ENCODE results near the gene MAL.

Gene MAL

DNA sequence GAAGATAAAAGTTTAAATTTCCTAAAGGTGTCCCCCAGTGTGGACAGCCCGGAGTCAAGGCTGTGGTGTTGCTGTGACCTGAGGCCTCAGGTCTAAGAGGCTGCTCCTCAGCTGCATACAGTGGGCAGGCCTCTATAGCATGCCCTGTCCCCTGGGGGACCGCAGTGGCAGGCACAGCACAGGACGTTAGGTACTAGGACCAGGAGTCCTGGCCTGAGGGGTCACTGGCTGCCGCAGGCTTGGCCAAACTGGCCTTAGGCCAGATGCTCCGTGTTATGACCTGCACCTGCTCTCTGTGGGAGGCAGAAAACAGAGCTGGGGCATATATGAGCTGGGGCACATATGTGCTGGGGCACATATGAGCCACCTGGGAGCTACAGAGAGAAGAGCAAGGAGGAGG is 21.2 kb upstream of the MAL start:
- TF ChIP-seq, protein P1, sequence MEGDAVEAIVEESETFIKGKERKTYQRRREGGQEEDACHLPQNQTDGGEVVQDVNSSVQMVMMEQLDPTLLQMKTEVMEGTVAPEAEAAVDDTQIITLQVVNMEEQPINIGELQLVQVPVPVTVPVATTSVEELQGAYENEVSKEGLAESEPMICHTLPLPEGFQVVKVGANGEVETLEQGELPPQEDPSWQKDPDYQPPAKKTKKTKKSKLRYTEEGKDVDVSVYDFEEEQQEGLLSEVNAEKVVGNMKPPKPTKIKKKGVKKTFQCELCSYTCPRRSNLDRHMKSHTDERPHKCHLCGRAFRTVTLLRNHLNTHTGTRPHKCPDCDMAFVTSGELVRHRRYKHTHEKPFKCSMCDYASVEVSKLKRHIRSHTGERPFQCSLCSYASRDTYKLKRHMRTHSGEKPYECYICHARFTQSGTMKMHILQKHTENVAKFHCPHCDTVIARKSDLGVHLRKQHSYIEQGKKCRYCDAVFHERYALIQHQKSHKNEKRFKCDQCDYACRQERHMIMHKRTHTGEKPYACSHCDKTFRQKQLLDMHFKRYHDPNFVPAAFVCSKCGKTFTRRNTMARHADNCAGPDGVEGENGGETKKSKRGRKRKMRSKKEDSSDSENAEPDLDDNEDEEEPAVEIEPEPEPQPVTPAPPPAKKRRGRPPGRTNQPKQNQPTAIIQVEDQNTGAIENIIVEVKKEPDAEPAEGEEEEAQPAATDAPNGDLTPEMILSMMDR (IDR thresholded peaks at IDR 0.05; ENCODE audit: borderline replicate concordance, control extremely low read depth, extremely low read depth, insufficient read depth, missing control alignments), result no peak
- DNase-seq (ENCODE audit: low spot score), result no peak
- in situ Hi-C loops (cut with MboI; ENCODE audit: low sequenced_read_pairs, unreplicated experiment), result no loop called here

DNA sequence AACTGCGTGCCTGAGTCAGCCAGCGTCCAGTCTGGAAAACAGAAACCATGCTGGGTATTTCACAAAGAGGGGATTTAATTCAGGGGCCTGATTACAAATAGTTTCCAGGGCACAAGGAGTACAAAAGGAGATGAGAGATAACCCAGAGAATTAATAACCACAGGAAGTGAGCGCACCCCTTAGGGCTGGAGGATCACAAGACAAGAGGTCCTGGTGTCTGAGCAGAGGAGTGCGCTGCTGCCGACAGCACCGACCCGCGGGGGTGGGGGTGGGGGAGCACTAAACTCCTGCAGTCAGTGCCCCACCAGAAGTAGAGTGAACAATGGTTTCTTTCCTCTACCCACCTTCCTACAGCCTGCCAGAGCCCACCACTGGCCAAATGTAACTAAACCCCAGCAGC is 20.8 kb upstream of the MAL start:
- in situ Hi-C loops (cut with MboI; ENCODE audit: low sequenced_read_pairs, unreplicated experiment), result no loop called here
- no peak for DNase-seq (ENCODE audit: low spot score)
- TF ChIP-seq, protein P1 (IDR thresholded peaks at IDR 0.05; ENCODE audit: borderline replicate concordance, control extremely low read depth, extremely low read depth, insufficient read depth, missing control alignments), result no peak

DNA sequence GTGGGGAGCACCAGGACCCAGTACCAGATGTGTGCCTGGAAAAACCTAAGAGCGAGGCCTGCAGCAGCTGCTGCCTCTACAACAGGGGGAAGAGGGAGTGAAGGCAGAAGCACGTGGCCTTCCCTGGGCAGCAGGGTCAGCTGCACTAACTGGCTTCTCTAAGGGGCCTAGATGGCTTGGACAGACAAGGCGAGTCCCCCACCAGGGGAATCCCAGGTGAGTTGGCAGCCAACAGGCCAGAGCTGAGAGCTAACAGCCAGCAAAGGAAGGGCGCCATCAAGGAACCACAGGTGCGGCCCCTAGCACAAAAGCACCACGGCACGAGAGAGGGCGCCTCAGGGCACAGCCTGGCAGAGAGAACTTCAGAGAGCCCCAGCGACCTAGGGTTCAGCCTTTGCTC is 19.8 kb upstream of the MAL start:
- DNase-seq (ENCODE audit: low spot score), result no peak
- in situ Hi-C loops (cut with MboI; ENCODE audit: low sequenced_read_pairs, unreplicated experiment), result no loop called here
- TF ChIP-seq, protein P1 (IDR thresholded peaks at IDR 0.05; ENCODE audit: borderline replicate concordance, control extremely low read depth, extremely low read depth, insufficient read depth, missing control alignments), result no peak

DNA sequence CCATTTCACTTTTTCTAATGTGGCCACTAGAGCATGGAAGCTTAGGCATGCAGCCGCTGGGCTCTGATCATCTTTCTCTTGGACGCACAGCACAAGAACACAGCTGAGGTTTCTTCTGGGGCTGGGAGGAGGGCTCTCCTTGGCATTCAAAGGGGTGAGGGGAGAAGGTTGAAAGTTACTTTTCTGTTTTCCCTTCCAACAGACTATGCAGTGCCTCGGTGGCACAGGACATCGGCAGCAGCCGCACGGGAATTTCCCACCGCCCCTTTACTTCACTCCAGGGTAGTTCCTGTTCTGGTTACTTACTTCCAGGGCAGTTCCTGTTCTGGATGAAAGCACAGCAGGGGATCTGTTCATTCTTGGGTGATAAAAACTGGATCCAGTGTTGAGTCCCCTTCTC is 18.9 kb upstream of the MAL start:
- no peak for DNase-seq (ENCODE audit: low spot score)
- in situ Hi-C loops (cut with MboI; ENCODE audit: low sequenced_read_pairs, unreplicated experiment), result no loop called here
- TF ChIP-seq, protein P1 (IDR thresholded peaks at IDR 0.05; ENCODE audit: borderline replicate concordance, control extremely low read depth, extremely low read depth, insufficient read depth, missing control alignments), result no peak

- TF ChIP-seq, protein P1 (IDR thresholded peaks at IDR 0.05; ENCODE audit: borderline replicate concordance, control extremely low read depth, extremely low read depth, insufficient read depth, missing control alignments), result no peak
- in situ Hi-C loops (cut with MboI; ENCODE audit: low sequenced_read_pairs, unreplicated experiment), result no loop called here
- no peak for DNase-seq (ENCODE audit: low spot score)
Observed at GRCh38 chr2:95007031-95007609, 18.4 kb upstream of the MAL start.

GRCh38 chr2:95007822-95008221 is 17.7 kb upstream of the MAL start:
- no peak for DNase-seq (ENCODE audit: low spot score)
- in situ Hi-C loops (cut with MboI; ENCODE audit: low sequenced_read_pairs, unreplicated experiment), result no loop called here
- TF ChIP-seq, protein P1 (IDR thresholded peaks at IDR 0.05; ENCODE audit: borderline replicate concordance, control extremely low read depth, extremely low read depth, insufficient read depth, missing control alignments), result no peak

Measured in GM13976 (cell line).